ENCODE measurements around the gene EPHB1.

Gene EPHB1

GRCh38 chr3:134896696-134897095, 101.6 kb downstream of the EPHB1 start:
- no peak for TF ChIP-seq REST (IDR thresholded peaks at IDR 0.05; ENCODE audit: insufficient read depth in 1 of 2, low read depth in 2 of 2, low read length in 2 of 2)
- no peak for TF ChIP-seq SIN3A (IDR thresholded peaks at IDR 0.05; ENCODE audit: borderline replicate concordance, insufficient read depth, low read length)
- no peak for TF ChIP-seq TAF1 (IDR thresholded peaks at IDR 0.05; ENCODE audit: borderline replicate concordance, insufficient read depth, low read length)

GRCh38 chr3:134897391-134898141, 102.5 kb downstream of the EPHB1 start:
- TF ChIP-seq POLR2AphosphoS5 (IDR thresholded peaks at IDR 0.05; ENCODE audit: low read depth, low read length) (no peak), TAF1 (IDR thresholded peaks at IDR 0.05; ENCODE audit: borderline replicate concordance, insufficient read depth, low read length) (no peak), REST (IDR thresholded peaks at IDR 0.05; ENCODE audit: insufficient read depth in 1 of 2, low read depth in 2 of 2, low read length in 2 of 2) (no peak), FOXP2 (optimal IDR thresholded peaks at IDR 0.05; ENCODE audit: borderline replicate concordance, extremely low read depth, extremely low read length, insufficient read depth) (no peak), SIN3A (IDR thresholded peaks at IDR 0.05; ENCODE audit: borderline replicate concordance, insufficient read depth, low read length) (no peak)

GRCh38 chr3:134898181-134898754, 103.2 kb downstream of the EPHB1 start:
- TF ChIP-seq REST (IDR thresholded peaks at IDR 0.05; ENCODE audit: insufficient read depth in 1 of 2, low read depth in 2 of 2, low read length in 2 of 2) (no peak), SIN3A (IDR thresholded peaks at IDR 0.05; ENCODE audit: borderline replicate concordance, insufficient read depth, low read length) (no peak), TAF1 (IDR thresholded peaks at IDR 0.05; ENCODE audit: borderline replicate concordance, insufficient read depth, low read length) (no peak), FOXP2 (optimal IDR thresholded peaks at IDR 0.05; ENCODE audit: borderline replicate concordance, extremely low read depth, extremely low read length, insufficient read depth) (no peak), POLR2AphosphoS5 (IDR thresholded peaks at IDR 0.05; ENCODE audit: low read depth, low read length) (no peak)

- TF ChIP-seq POLR2AphosphoS5 (IDR thresholded peaks at IDR 0.05; ENCODE audit: low read depth, low read length): no peak
- TF ChIP-seq TAF1 (IDR thresholded peaks at IDR 0.05; ENCODE audit: borderline replicate concordance, insufficient read depth, low read length): no peak
- TF ChIP-seq FOXP2 (optimal IDR thresholded peaks at IDR 0.05; ENCODE audit: borderline replicate concordance, extremely low read depth, extremely low read length, insufficient read depth): no peak
- no peak for TF ChIP-seq REST (IDR thresholded peaks at IDR 0.05; ENCODE audit: insufficient read depth in 1 of 2, low read depth in 2 of 2, low read length in 2 of 2)
- TF ChIP-seq SIN3A (IDR thresholded peaks at IDR 0.05; ENCODE audit: borderline replicate concordance, insufficient read depth, low read length): no peak
Observed at GRCh38 chr3:134899786-134900185, 104.7 kb downstream of the EPHB1 start.

Data from PFSK-1 (cell line).